GM23338 (cell line): ENCODE measurements around the gene OTOR. TPM values are rescaled to one million over a fixed set of nuclear protein-coding genes. Genes with fewer than 3 reads are reported as not detected.

Source experiments
- ATAC-seq: fragments of 200-7000 bp; cut with Tn5 transposase; 3 replicates; pipeline ENCODE4 v1.9.1; 2020
- DNase-seq: peaks from one replicate; pipeline ENCODE4 v3.0.0-alpha.2; 2015; ENCODE audit warnings: low spot score
- H2AFZ ChIP-seq: fragments of 200-600 bp; sonication (generic); 2 replicates; pipeline ENCODE4 v1.8.0; 2016; ENCODE audit warnings: antibody characterized with exemption, mild to moderate bottlenecking, moderate library complexity
- H3F3A ChIP-seq: fragments of 200-600 bp; sonication (generic); replicated peaks from 2 replicates; pipeline ENCODE4 v1.8.0; 2017; ENCODE audit warnings: antibody characterized with exemption, mixed run types, low read depth
- H3K27ac ChIP-seq: fragments of 200-600 bp; sonication (generic); 2 replicates; pipeline ENCODE4 v1.6.1; 2016; ENCODE audit warnings: low read depth
- H3K27me3 ChIP-seq: fragments of 200-600 bp; sonication (generic); 2 replicates; pipeline ENCODE4 v1.8.0; 2016; ENCODE audit warnings: mild to moderate bottlenecking, mixed run types, moderate library complexity; ENCODE audit not compliant: insufficient read depth
- H3K36me3 ChIP-seq: fragments of 200-600 bp; sonication (generic); 2 replicates; pipeline ENCODE4 v1.8.0; 2016; ENCODE audit warnings: mild to moderate bottlenecking; ENCODE audit not compliant: insufficient read depth
- H3K4me1 ChIP-seq: fragments of 200-600 bp; sonication (generic); 2 replicates; pipeline ENCODE4 v1.8.0; 2016; ENCODE audit warnings: mild to moderate bottlenecking, moderate library complexity; ENCODE audit not compliant: insufficient read depth
- H3K4me2 ChIP-seq: fragments of 200-600 bp; sonication (generic); 2 replicates; pipeline ENCODE4 v1.7.1; 2017; ENCODE audit warnings: mixed run types
- H3K4me3 ChIP-seq: fragments of 200-600 bp; sonication (generic); 2 replicates; pipeline ENCODE4 v1.6.1; 2016; ENCODE audit warnings: mixed run types
- H3K79me2 ChIP-seq: fragments of 200-600 bp; sonication (generic); replicated peaks from 2 replicates; pipeline ENCODE4 v1.8.0; 2017; ENCODE audit warnings: mild to moderate bottlenecking; ENCODE audit not compliant: insufficient read depth
- H3K9me2 ChIP-seq: fragments of 200-600 bp; sonication (generic); 2 replicates; pipeline ENCODE4 v1.8.0; 2017; ENCODE audit not compliant: insufficient read depth
- H4K20me1 ChIP-seq: fragments of 200-600 bp; sonication (generic); replicated peaks from 2 replicates; pipeline ENCODE4 v1.8.0; 2017; ENCODE audit warnings: mild to moderate bottlenecking; ENCODE audit not compliant: insufficient read depth
- H3K27ac Mint-ChIP-seq: 2 replicates; pipeline ENCODE4 v1.8.0; 2020; ENCODE audit warnings: inconsistent platforms, mild to moderate bottlenecking, moderate library complexity, mixed read lengths
- H3K27me3 Mint-ChIP-seq: 3 replicates; pipeline ENCODE4 v1.8.0; 2022; ENCODE audit warnings: low read depth, mild to moderate bottlenecking, moderate library complexity, mixed read lengths, inconsistent platforms; ENCODE audit not compliant: insufficient read depth, poor library complexity
- H3K36me3 Mint-ChIP-seq: 3 replicates; pipeline ENCODE4 v1.8.0; 2021; ENCODE audit warnings: low read depth, mild to moderate bottlenecking, inconsistent platforms, moderate library complexity, mixed read lengths
- H3K4me1 Mint-ChIP-seq: 3 replicates; pipeline ENCODE4 v1.8.0; 2020; ENCODE audit warnings: mild to moderate bottlenecking, inconsistent platforms, mixed read lengths
- H3K4me3 Mint-ChIP-seq: 3 replicates; pipeline ENCODE4 v1.8.0; 2021; ENCODE audit warnings: moderate library complexity, mild to moderate bottlenecking, inconsistent platforms, mixed read lengths
- H3K9me3 Mint-ChIP-seq: 3 replicates; pipeline ENCODE4 v1.8.0; 2020; ENCODE audit warnings: moderate library complexity, mild to moderate bottlenecking, inconsistent platforms, mixed read lengths
- CREB1 ChIP-seq: fragments of 250-450 bp; sonication (Bioruptor Pico); IDR thresholded peaks from 2 replicates; pipeline ENCODE4 v1.5.0; 2020; ENCODE audit warnings: low read depth, mild to moderate bottlenecking, moderate library complexity
- CTCF ChIP-seq, 2 experiments: fragments of 200-600 bp in 1 of 2; sonication (generic) in 1 of 2; conservative IDR thresholded peaks; 2 replicates each; pipeline versions ENCODE4 v1.5.1 to v1.6.1; 2016 to 2017; ENCODE audit warnings: antibody characterized with exemption in 2 of 2, low read depth in 2 of 2, mild to moderate bottlenecking in 2 of 2, moderate library complexity in 1 of 2
- ETS1 ChIP-seq: IDR thresholded peaks from 2 replicates; pipeline ENCODE4 v1.6.1; 2016; ENCODE audit warnings: antibody characterized with exemption
- EZH2phosphoT487 ChIP-seq: fragments of 200-600 bp; sonication (generic); IDR thresholded peaks from one replicate; pipeline ENCODE4 v1.8.1; 2018; ENCODE audit warnings: antibody characterized with exemption; ENCODE audit not compliant: unreplicated experiment
- REST ChIP-seq: IDR thresholded peaks from one replicate; pipeline ENCODE4 v1.6.1; 2018; ENCODE audit warnings: antibody characterized with exemption; ENCODE audit not compliant: unreplicated experiment
- STAT1 ChIP-seq: IDR thresholded peaks from one replicate; pipeline ENCODE4 v1.6.1; 2016; ENCODE audit warnings: antibody characterized with exemption; ENCODE audit not compliant: unreplicated experiment
- ZNF114 ChIP-seq: fragments of 250-450 bp; sonication (Bioruptor Pico); IDR thresholded peaks from 2 replicates; pipeline ENCODE4 v1.5.0; 2020; ENCODE audit warnings: mild to moderate bottlenecking, moderate library complexity
- ZNF331 ChIP-seq: fragments of 250-450 bp; sonication (Bioruptor Pico); IDR thresholded peaks from 2 replicates; pipeline ENCODE4 v1.5.0; 2020; ENCODE audit warnings: low read depth, mild to moderate bottlenecking, moderate library complexity
- ZNF462 ChIP-seq: fragments of 250-450 bp; sonication (Bioruptor Pico); IDR thresholded peaks from 2 replicates; pipeline ENCODE4 v1.5.0; 2020; ENCODE audit warnings: mild to moderate bottlenecking, moderate library complexity
- polyA plus RNA-seq: library from polyadenylated mRNA; unstranded; fragments of >200 nt; fragmentation: Nextera tagmentation; extraction: Ambion mirVana; gene quantifications from 2 replicates; pipeline ENCODE4 v1.2.1, GENCODE V29; 2016
- total RNA-seq: library from RNA; depleted of rRNA; stranded (reverse); fragments of >200 nt; shearing (Covaris generic); gene quantifications from 2 replicates; pipeline ENCODE4 v1.2.3, GENCODE V29; 2014

The OTOR gene
- total and polyA plus RNA-seq, 2 experiments from 2014 or later, result not detected

GRCh38 chr20:16713066-16713465 lies 35.1 kb upstream of the OTOR start (continued):
- no peak for TF ChIP-seq ZNF462
- TF ChIP-seq CTCF (conservative IDR thresholded peaks at IDR 0.05; ENCODE audit: low read depth in 2 of 2), result no peak
- TF ChIP-seq ETS1, result no peak

- H3K4me3 Mint-ChIP-seq, result no peak overlapping the region
- no peak for ATAC-seq
- no peak for TF ChIP-seq ETS1
- no peak for TF ChIP-seq REST
- TF ChIP-seq EZH2phosphoT487, result no peak
- no peak for TF ChIP-seq ZNF114 (CRISPR knock-in tag)
- TF ChIP-seq STAT1, result no peak
- no peak for TF ChIP-seq CREB1
- no peak for TF ChIP-seq ZNF331 (CRISPR knock-in tag)
These were observed 33.9 kb upstream of the OTOR start for GRCh38 chr20:16714242-16714641.

More at GRCh38 chr20:16714242-16714641, 33.9 kb upstream of the OTOR start:
- Histone ChIP-seq H3K4me3 (no peak overlapping the region), H3K4me1 (peaks cover 10% of the 10 kb centered on the region), H3K79me2 (no peaks in the 10 kb centered on the region), H2AFZ (peak overlapping the region; percentile 89; the same call in 1 of the 2 replicates), H3K4me2 (no peak overlapping the region), H4K20me1 (no peaks in the 10 kb centered on the region), H3F3A (no peaks in the 10 kb centered on the region), H3K27ac (no peak overlapping the region), H3K36me3 (no peaks in the 10 kb centered on the region), H3K27me3 (no peaks in the 10 kb centered on the region), H3K9me2 (peaks cover 4% of the 10 kb centered on the region; the same call in 1 of the 2 replicates)
- H3K9me3 Mint-ChIP-seq, result no peaks in the 10 kb centered on the region
- peaks cover under 1% of the 10 kb centered on the region for H3K27me3 Mint-ChIP-seq
- H3K27ac Mint-ChIP-seq, result no peak overlapping the region
- no peak for DNase-seq
- H3K36me3 Mint-ChIP-seq, result no peaks in the 10 kb centered on the region
- peaks cover 23% of the 10 kb centered on the region for H3K4me1 Mint-ChIP-seq
